HG02759 (cell line): ENCODE results near the gene ADAMTSL3.

Source experiments
- ATAC-seq: cut with Tn5 transposase; IDR thresholded peaks from one replicate; pipeline ENCODE4 v1.9.1; 2021; ENCODE audit warnings: mild to moderate bottlenecking, moderate library complexity; ENCODE audit not compliant: unreplicated experiment

ADAMTSL3 gene

GRCh38 chr15:83914906-83915305 is 261.0 kb downstream of the ADAMTSL3 start:
- ATAC-seq: no peak

DNA sequence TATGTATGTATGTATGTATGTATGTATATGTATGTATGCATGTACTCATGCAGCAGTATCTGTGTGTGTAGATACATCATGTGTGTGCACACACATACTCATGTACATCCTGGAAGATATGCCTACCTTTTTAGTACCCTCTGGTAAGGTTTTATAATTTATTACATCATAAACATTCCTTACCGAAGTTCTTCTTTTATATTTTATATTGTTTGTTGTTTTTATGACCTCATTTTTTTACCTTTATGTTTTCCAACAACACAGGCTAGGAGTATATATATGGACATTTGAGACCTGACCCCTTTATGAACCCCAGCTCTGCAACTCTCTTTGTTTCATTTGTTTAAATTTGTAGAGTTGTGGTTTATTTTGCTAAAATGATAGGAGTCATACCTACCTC is 263.5 kb downstream of the ADAMTSL3 start:
- no peak for ATAC-seq

DNA sequence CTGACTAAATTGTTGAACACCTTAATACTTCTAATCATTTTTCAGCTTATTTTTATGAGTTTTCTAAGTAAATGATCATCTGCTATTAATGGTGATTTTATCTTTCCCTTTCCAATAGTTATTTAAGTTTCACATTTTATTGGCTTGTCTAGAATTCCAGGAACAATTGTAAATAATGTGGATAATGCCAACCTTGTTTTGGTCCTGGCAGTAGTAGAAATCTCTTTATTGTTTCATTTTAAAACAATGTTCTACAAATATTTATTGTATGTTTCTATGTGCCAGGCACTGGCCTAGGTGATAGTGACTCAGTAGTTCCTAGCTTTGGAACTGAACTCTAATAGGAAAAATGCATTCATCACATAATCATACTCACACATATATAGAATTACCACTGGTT is 264.1 kb downstream of the ADAMTSL3 start:
- ATAC-seq: no peak

DNA sequence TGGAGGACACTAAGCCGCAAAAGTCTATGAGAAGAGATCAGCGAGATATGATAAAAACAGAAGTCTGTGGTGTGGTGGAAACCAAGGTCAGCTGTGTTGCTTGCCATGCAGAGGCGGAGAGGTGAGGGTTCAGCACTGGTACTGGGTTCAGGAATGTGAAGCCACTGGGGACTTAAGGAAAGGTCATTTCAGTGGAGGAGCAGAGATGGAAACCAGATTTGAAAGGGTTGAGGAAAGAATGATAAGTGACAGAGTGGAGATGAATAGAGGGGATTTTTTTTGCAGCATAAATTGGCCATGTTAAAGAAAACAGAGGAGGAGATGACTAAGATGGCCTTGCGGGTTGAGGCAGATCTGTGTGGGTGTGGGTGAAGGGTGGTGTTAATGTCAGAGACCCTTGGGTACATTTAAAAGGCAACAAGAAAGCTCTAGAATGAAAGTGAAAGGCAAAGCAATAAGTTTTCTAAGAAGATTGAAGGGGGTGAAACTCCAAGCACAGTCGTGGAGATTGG is 265.5 kb downstream of the ADAMTSL3 start:
- ATAC-seq: peak; percentile 75

GRCh38 chr15:83919978-83920510 is 266.1 kb downstream of the ADAMTSL3 start:
- ATAC-seq: no peak

DNA sequence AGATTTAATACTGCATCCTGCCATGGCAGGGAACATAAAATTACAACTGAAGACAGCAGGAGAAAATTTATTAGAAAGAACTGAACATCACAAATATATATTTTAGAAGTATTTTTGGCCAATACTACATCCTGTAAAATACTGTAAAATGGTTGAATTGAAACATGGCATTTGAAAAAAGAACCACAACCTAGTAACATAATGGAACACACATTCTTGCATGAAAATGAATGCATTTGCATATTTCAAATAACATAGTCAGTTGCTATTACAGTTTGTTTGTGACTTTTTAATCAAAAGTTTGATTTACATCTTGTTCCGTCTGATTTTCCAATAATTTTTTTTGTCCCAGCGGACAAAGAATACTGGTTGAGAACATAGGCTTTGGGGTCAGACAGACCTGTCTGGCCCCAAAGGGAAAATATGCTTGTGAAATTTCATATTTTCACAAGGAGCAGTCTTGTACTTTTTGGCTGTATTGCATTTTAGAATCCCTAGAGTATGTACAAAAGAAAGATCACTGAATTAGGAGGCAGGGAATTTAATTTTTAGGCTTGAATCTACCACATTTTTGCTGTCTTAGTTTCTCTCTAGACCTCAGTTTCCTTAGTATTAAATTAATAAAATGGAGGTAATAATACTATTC is 268.8 kb downstream of the ADAMTSL3 start:
- no peak for ATAC-seq

GRCh38 chr15:83926116-83926515 is 272.2 kb downstream of the ADAMTSL3 start:
- no peak for ATAC-seq

GRCh38 chr15:83927704-83928391 is 273.9 kb downstream of the ADAMTSL3 start:
- ATAC-seq: peak; percentile 40

DNA sequence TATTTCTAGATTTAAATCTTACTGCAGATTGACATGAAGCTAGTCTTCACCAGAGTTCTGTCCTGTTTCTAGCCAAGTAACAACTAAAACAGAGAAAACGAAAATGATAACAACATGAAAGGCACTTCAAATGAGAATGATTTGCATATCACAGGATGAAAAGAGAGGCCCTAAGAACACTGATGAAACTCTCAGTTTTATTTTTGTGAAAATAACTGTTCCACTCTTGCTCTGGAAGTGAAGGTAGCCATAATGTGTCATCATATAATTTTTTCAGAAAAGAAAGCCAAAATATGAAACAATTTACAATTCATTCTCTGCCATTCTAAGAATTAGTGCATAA is 274.4 kb downstream of the ADAMTSL3 start:
- peak; percentile 66 for ATAC-seq

- ATAC-seq: no peak
Observed at GRCh38 chr15:83928878-83929418, 275.0 kb downstream of the ADAMTSL3 start.

- ATAC-seq: no peak
Observed at GRCh38 chr15:83929619-83930018, 275.7 kb downstream of the ADAMTSL3 start.

- no peak for ATAC-seq
Observed at GRCh38 chr15:83930392-83931212, 276.7 kb downstream of the ADAMTSL3 start.

GRCh38 chr15:83935774-83936173 is 281.9 kb downstream of the ADAMTSL3 start:
- ATAC-seq: no peak

- ATAC-seq: no peak
Observed at GRCh38 chr15:83940136-83940535, 286.2 kb downstream of the ADAMTSL3 start.

DNA sequence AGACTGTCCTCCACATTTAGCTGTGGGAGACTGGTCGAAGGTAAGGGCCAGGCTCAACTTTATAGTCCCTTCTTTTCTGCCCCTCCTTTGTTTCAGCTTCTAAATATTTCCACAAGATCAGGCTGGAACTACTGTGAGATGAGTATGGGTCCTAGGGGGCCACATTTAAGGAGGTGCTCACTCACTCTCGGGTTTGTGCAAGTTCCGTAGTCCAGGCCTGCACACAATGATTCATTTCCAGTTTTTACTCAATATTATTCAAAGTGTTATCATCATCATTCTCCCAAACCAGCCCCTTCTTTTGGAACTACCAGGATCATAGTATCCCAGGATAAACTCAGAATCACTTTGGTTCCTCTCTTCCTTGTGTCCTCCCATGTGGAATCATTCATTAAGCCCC is 289.1 kb downstream of the ADAMTSL3 start:
- ATAC-seq: no peak

GRCh38 chr15:83943849-83944404 is 290.0 kb downstream of the ADAMTSL3 start:
- no peak for ATAC-seq

GRCh38 chr15:83947156-83947555 is 293.2 kb downstream of the ADAMTSL3 start:
- ATAC-seq: no peak

GRCh38 chr15:83954506-83954905 is 300.6 kb downstream of the ADAMTSL3 start:
- no peak for ATAC-seq

GRCh38 chr15:83955806-83956265 is 301.9 kb downstream of the ADAMTSL3 start:
- peak; percentile 98 for ATAC-seq

DNA sequence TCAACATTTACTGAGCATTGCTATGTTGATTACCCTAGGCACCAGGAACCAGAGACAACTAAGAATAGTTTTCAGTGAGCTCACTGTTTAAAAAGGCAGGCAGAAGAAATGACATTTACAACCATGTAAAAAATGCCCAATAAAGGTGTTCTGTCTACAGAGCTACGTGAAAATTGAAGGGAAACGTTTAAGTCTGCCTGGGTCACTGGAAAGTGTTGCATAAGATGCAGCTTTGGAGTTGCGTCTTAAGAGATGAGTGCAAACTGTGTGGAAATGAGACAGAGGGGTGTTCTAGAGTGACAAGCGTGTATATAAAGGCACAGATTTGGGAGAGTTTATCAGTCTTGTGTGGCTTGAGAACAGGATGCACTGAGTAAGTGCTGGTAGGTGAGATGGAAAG is 303.0 kb downstream of the ADAMTSL3 start:
- ATAC-seq: no peak

GRCh38 chr15:83959477-83959876 is 305.6 kb downstream of the ADAMTSL3 start:
- ATAC-seq: no peak
